Spleen (tissue), 11 donors: ENCODE data around the gene SETD3. TPM values are rescaled to one million over a fixed set of nuclear protein-coding genes. Genes with fewer than 3 reads are reported as not detected.

Source experiments
- DNase-seq: peaks from one replicate; pipeline ENCODE4 v3.0.0-alpha.2; 2020
- H3K27ac ChIP-seq, 8 donors: fragments of 200-600 bp; sonication (generic) in 7 of 8; 1 replicate in 4 of 8; 2 replicates in 4 of 8; pipeline versions ENCODE4 v1.5.0 to v1.8.0; 2016 to 2021; ENCODE audit warnings: inconsistent platforms in 4 of 8, mild to moderate bottlenecking in 4 of 8, moderate library complexity in 1 of 8
- H3K27me3 ChIP-seq, 7 donors: fragments of 200-600 bp; sonication (generic) in 6 of 7; replicated peaks in 1 of 7; 1 replicate in 4 of 7; 2 replicates in 3 of 7; pipeline versions ENCODE4 v1.5.0 to v1.8.0; 2016 to 2021; ENCODE audit warnings: inconsistent platforms in 3 of 7, mild to moderate bottlenecking in 1 of 7
- H3K36me3 ChIP-seq, 6 donors: fragments of 200-600 bp; sonication (generic) in 5 of 6; 1 replicate in 4 of 6; 2 replicates in 2 of 6; pipeline versions ENCODE4 v1.5.0 to v1.8.0; 2016 to 2021; ENCODE audit warnings: inconsistent platforms in 2 of 6
- H3K4me1 ChIP-seq, 6 donors: fragments of 200-600 bp; sonication (generic) in 5 of 6; 1 replicate in 3 of 6; 2 replicates in 3 of 6; pipeline versions ENCODE4 v1.5.0 to v1.8.0; 2016 to 2021; ENCODE audit warnings: inconsistent platforms in 3 of 6
- H3K4me3 ChIP-seq, 8 donors: fragments of 200-600 bp; sonication (generic) in 7 of 8; 1 replicate in 4 of 8; 2 replicates in 4 of 8; pipeline versions ENCODE4 v1.5.0 to v1.8.0; 2016 to 2021; ENCODE audit warnings: inconsistent platforms in 4 of 8, mild to moderate bottlenecking in 4 of 8, moderate library complexity in 2 of 8
- H3K9me3 ChIP-seq, 8 donors: fragments of 200-600 bp; sonication (generic) in 7 of 8; 1 replicate in 4 of 8; 2 replicates in 4 of 8; pipeline versions ENCODE4 v1.5.0 to v1.8.0; 2016 to 2021; ENCODE audit warnings: inconsistent platforms in 4 of 8
- CTCF ChIP-seq, 11 experiments: fragments of 200-600 bp in 7 of 11; fragments of 450-650 bp in 4 of 11; sonication (generic) in 4 of 11; IDR thresholded peaks in 8 of 11; conservative IDR thresholded peaks in 3 of 11; 1 replicate in 7 of 11; 2 replicates in 4 of 11; pipeline versions ENCODE4 v1.4.0 to v1.8.0; 2016 to 2021; ENCODE audit warnings: antibody characterized with exemption in 11 of 11, inconsistent platforms in 4 of 11, mild to moderate bottlenecking in 1 of 11
- POLR2A ChIP-seq, 3 donors: fragments of 450-650 bp; IDR thresholded peaks; one replicate each; pipeline ENCODE4 v1.5.1; 2017; ENCODE audit warnings: antibody characterized with exemption in 3 of 3, mild to moderate bottlenecking in 1 of 3
- POLR2AphosphoS5 ChIP-seq, 3 donors: sonication (generic); formaldehyde crosslinking; IDR thresholded peaks; one replicate each; pipeline ENCODE4 v1.5.1; 2017; ENCODE audit warnings: antibody characterized with exemption in 3 of 3
- WGBS, 5 donors: extraction: QIAGEN DNeasy Blood & Tissue Kit in 3 of 5; methylation state at CpG; one replicate each; pipeline versions ENCODE4 v1.1.5 to v1.1.7; 2013 to 2018; 5-methylcytosine and 5-hydroxymethylcytosine counted together
- intact Hi-C: fragments of 100-400 bp; cut with DNase I; formaldehyde crosslinking; loops from one replicate; pipeline ENCODE4 v1.15.0; 2023; ENCODE audit warnings: low total_unique reads
- polyA plus RNA-seq, 3 donors: library from polyadenylated mRNA; stranded (reverse); fragments of 200-250 nt; gene quantifications; one replicate each; pipeline ENCODE4 v1.2.1, GENCODE V29; 2013
- total RNA-seq, 7 donors: library from RNA; depleted of rRNA in 3 of 7; stranded (reverse); fragments of >200 nt in 3 of 7; fragmentation: NEBNext Ultra II Directional in 4 of 7; extraction: Animal tissue kit (Norgen Biotek cat#: 25700) in 4 of 7; gene quantifications; one replicate each; pipeline versions ENCODE4 v1.1.0 to v1.2.1, GENCODE V29; 2016 to 2021
- donor health status: healthy with polysubstance abuse.
- donor health status: DM: no; HTN: no; CAD: no; lungs with moderate emphysema.
- donor health status: DM: no; HTN: no; CAD: no.
- donor health status: Bipolar disorder and iron deficiency.
- donor health status: healthy.
- donor health status: DM: no; HTN: no; CAD: no.
- donor health status: DM: yes; HTN: yes; CAD: no.

SETD3 gene
- total and polyA plus RNA-seq, 10 donors = 18.1 to 84.4 (median 62.4) TPM

GRCh38 chr14:99512571-99513182, 32.0 kb upstream of the SETD3 start:
- H3K27ac ChIP-seq = no peak overlapping the region
- no peaks in the 10 kb centered on the region for H3K9me3 ChIP-seq
- H3K27me3 ChIP-seq = no peaks in the 10 kb centered on the region
- intact Hi-C loops = loop anchor here (10.0 kb wide), 1 partner anchor 372 kb away; no protein-coding TSS in a partner anchor
- WGBS, 5 donors = 91 to 94% (median 92%) methylated on average over 11 to 16 of the region's 16 CpGs
- no peak for DNase-seq
- H3K4me1 ChIP-seq = no peaks in the 10 kb centered on the region
- H3K4me3 ChIP-seq = no peak overlapping the region
- TF ChIP-seq CTCF (IDR thresholded peaks at IDR 0.05 in 8 of 11, conservative IDR thresholded peaks at IDR 0.05 in 3 of 11) (no peak), POLR2AphosphoS5 (IDR thresholded peaks at IDR 0.05) (no peak), POLR2A (IDR thresholded peaks at IDR 0.05) (no peak)
- peaks cover under 1 to 82% (median 50%) of the 10 kb centered on the region in 6 donors for H3K36me3 ChIP-seq

GRCh38 chr14:99512110-99512449, 31.4 kb upstream of the SETD3 start:
- no peak for TF ChIP-seq POLR2AphosphoS5 (IDR thresholded peaks at IDR 0.05)
- TF ChIP-seq POLR2A (IDR thresholded peaks at IDR 0.05) = no peak
- no peak for TF ChIP-seq CTCF (IDR thresholded peaks at IDR 0.05 in 8 of 11, conservative IDR thresholded peaks at IDR 0.05 in 3 of 11)
- Histone ChIP-seq H3K4me3 (no peak overlapping the region), H3K4me1 (peaks cover 0 to 1% (median 0%) of the 10 kb centered on the region in 6 donors), H3K27ac (no peak overlapping the region), H3K36me3 (peaks cover 5 to 88% (median 56%) of the 10 kb centered on the region in 6 donors), H3K27me3 (no peaks in the 10 kb centered on the region), H3K9me3 (no peaks in the 10 kb centered on the region)
- no peak for DNase-seq
- intact Hi-C loops = loop anchor here (10.0 kb wide), 1 partner anchor 373 kb away; no protein-coding TSS in a partner anchor
- WGBS, 5 donors = 81 to 91% (median 85%) methylated on average over 10 of the region's 10 CpGs

- 85 to 95% (median 91%) methylated on average over 5 to 12 of the region's 12 CpGs for WGBS, 5 donors
- H3K27me3 ChIP-seq = no peaks in the 10 kb centered on the region
- no peaks in the 10 kb centered on the region for H3K9me3 ChIP-seq
- H3K27ac ChIP-seq = no peak overlapping the region
- TF ChIP-seq POLR2AphosphoS5 (IDR thresholded peaks at IDR 0.05) (peak in 1 of 3 donors; percentile 27), POLR2A (IDR thresholded peaks at IDR 0.05) (no peak)
- H3K36me3 ChIP-seq = peaks cover 5 to 93% (median 62%) of the 10 kb centered on the region in 6 donors
- H3K4me3 ChIP-seq = no peak overlapping the region
- intact Hi-C loops = loop anchor here (10.0 kb wide), 1 partner anchor 373 kb away; no protein-coding TSS in a partner anchor
- DNase-seq = peak; percentile 68
- peaks cover 0 to 6% (median 0%) of the 10 kb centered on the region in 6 donors for H3K4me1 ChIP-seq
Observed at GRCh38 chr14:99511421-99512109, 30.9 kb upstream of the SETD3 start.

- H3K4me3 ChIP-seq = no peak overlapping the region
- TF ChIP-seq CTCF (IDR thresholded peaks at IDR 0.05 in 8 of 11, conservative IDR thresholded peaks at IDR 0.05 in 3 of 11) = no peak
- peak in 1 of 3 donors; percentile 38 for TF ChIP-seq POLR2AphosphoS5 (IDR thresholded peaks at IDR 0.05)
- H3K9me3 ChIP-seq = no peaks in the 10 kb centered on the region
- intact Hi-C loops = loop anchor here (10.0 kb wide), 1 partner anchor 374 kb away; no protein-coding TSS in a partner anchor
- H3K27me3 ChIP-seq = no peaks in the 10 kb centered on the region
- no peak overlapping the region for H3K27ac ChIP-seq
- DNase-seq = no peak
- peaks cover 0 to 15% (median 5%) of the 10 kb centered on the region in 6 donors for H3K4me1 ChIP-seq
- 82 to 93% (median 90%) methylated on average over 12 to 15 of the region's 15 CpGs for WGBS, 5 donors
- H3K36me3 ChIP-seq = peaks cover 9 to 100% (median 71%) of the 10 kb centered on the region in 6 donors
Observed at GRCh38 chr14:99510556-99511139, 30.0 kb upstream of the SETD3 start.
